Activated CD4-positive, CD25-positive, alpha-beta regulatory T cell (primary cell): ENCODE results near the gene NINJ2.
"Not testable (repeated sequence)": the region's sequence is repeated elsewhere in the genome, so short reads cannot be mapped to it uniquely, and the experiment has no call there.

ENCODE experiments used
- DNase-seq, 4 experiments: peaks; one replicate each; lab custom pipeline; 2025; lab: John Stamatoyannopoulos, UW

Gene NINJ2

GRCh38 chr12:585062-586061 lies 77.9 kb downstream of the NINJ2 start:
- DNase-seq: no peak

GRCh38 chr12:583251-583869 lies 79.9 kb downstream of the NINJ2 start:
- DNase-seq: no peak

GRCh38 chr12:581746-582145 lies 81.5 kb downstream of the NINJ2 start:
- no peak for DNase-seq

GRCh38 chr12:581321-581720 lies 81.9 kb downstream of the NINJ2 start:
- no peak for DNase-seq

GRCh38 chr12:580813-581212 lies 82.4 kb downstream of the NINJ2 start:
- no peak for DNase-seq

- DNase-seq: no peak
Measured at GRCh38 chr12:579420-580110, 83.7 kb downstream of the NINJ2 start.

- DNase-seq: no peak
Measured at GRCh38 chr12:578748-579419, 84.4 kb downstream of the NINJ2 start.

GRCh38 chr12:577994-578747 lies 85.1 kb downstream of the NINJ2 start:
- DNase-seq: not testable (repeated sequence)

GRCh38 chr12:576615-577110 lies 86.6 kb downstream of the NINJ2 start:
- no peak for DNase-seq

GRCh38 chr12:575948-576614 lies 87.2 kb downstream of the NINJ2 start:
- peak; percentile 76 to 83 (median 80) for DNase-seq

- no peak for DNase-seq
Measured at GRCh38 chr12:575129-575502, 88.1 kb downstream of the NINJ2 start.

- DNase-seq: no peak
Measured at GRCh38 chr12:574475-575128, 88.6 kb downstream of the NINJ2 start.

GRCh38 chr12:573232-573631 lies 90.0 kb downstream of the NINJ2 start:
- no peak for DNase-seq

- DNase-seq: no peak
Measured at GRCh38 chr12:572532-572899, 90.7 kb downstream of the NINJ2 start.

GRCh38 chr12:571795-572531 lies 91.3 kb downstream of the NINJ2 start:
- no peak for DNase-seq

GRCh38 chr12:570921-571794 lies 92.1 kb downstream of the NINJ2 start:
- no peak for DNase-seq

GRCh38 chr12:570435-570920 lies 92.8 kb downstream of the NINJ2 start:
- no peak for DNase-seq

- peak; percentile 71 to 82 (median 79) for DNase-seq
Measured at GRCh38 chr12:569803-570434, 93.3 kb downstream of the NINJ2 start.
